K562 (cell line): ENCODE results near the gene FAM174B. TPM values are rescaled to one million over a fixed set of nuclear protein-coding genes. Genes with fewer than 3 reads are reported as not detected.

ENCODE experiments used
- ATAC-seq: fragments of 200-7000 bp; cut with Tn5 transposase; 3 replicates; pipeline ENCODE4 v1.9.1; 2020; ENCODE audit warnings: moderate library complexity
- BruUV-seq: library from RNA; stranded (reverse); fragments of 400-500 nt; replicated peaks from 2 replicates; lab custom pipeline; 2021; lab: Mats Ljungman, UMichigan
- CTCF ChIA-PET: fragments of 300-600 bp; formaldehyde crosslinking; extraction: SDS; loops from one replicate; lab custom pipeline; 2021; ENCODE audit warnings: low intra/inter-chr PET ratio; lab: Yijun Ruan, JAX
- POLR2A ChIA-PET: fragments of 300-600, 350-650 bp; sonication (Branson Sonifier 250); formaldehyde crosslinking; extraction: SDS; loops from one replicate; lab custom pipeline; 2021; ENCODE audit warnings: antibody characterized with exemption, inconsistent platforms; lab: Yijun Ruan, JAX
- DNase-seq, 4 experiments: peaks; one replicate each; pipeline versions ENCODE4 v3.0.0 to v3.0.0-alpha.2; 2011 to 2018; ENCODE audit warnings: low spot score in 3 of 4, mixed read lengths in 3 of 4; ENCODE audit errors: extremely low read depth in 1 of 4
- FAIRE-seq: peaks from 2 replicates; lab custom pipeline; 2011; peaks lifted over from hg19 to GRCh38; lab: Jason Lieb, UNC
- H2AFZ ChIP-seq: 2 replicates; pipeline ENCODE4 v1.6.0; 2011; ENCODE audit warnings: low read depth, low read length, control low read depth, inconsistent platforms
- H3K27ac ChIP-seq: fragments of 200-600 bp; 3 replicates; pipeline ENCODE4 v1.8.0; 2011; ENCODE audit warnings: low read depth, mild to moderate bottlenecking, control low read depth, inconsistent platforms, low read length, moderate library complexity, mixed read lengths; ENCODE audit errors: extremely low read depth
- H3K27me3 ChIP-seq, 2 experiments: fragments of 300-600 bp in 1 of 2; 2 replicates in 1 of 2; 3 replicates in 1 of 2; pipeline versions ENCODE4 v1.6.0 to v1.8.0; 2011; ENCODE audit warnings: inconsistent platforms in 2 of 2, low read length in 2 of 2, mild to moderate bottlenecking in 1 of 2, mixed read lengths in 1 of 2, moderate library complexity in 1 of 2; ENCODE audit not compliant: control insufficient read depth in 2 of 2, insufficient read depth in 2 of 2
- H3K36me3 ChIP-seq: fragments of 300-600 bp; 3 replicates; pipeline ENCODE4 v1.8.0; 2011; ENCODE audit warnings: mild to moderate bottlenecking, low read length, inconsistent platforms; ENCODE audit not compliant: control insufficient read depth, insufficient read depth
- H3K4me1 ChIP-seq, 2 experiments: fragments of 200-600 bp in 1 of 2; replicated peaks in 1 of 2; 2 replicates in 1 of 2; 3 replicates in 1 of 2; pipeline versions ENCODE4 v1.5.1 to v1.8.0; 2011; ENCODE audit warnings: inconsistent platforms in 2 of 2, low read length in 2 of 2, mild to moderate bottlenecking in 1 of 2, mixed read lengths in 1 of 2, moderate library complexity in 1 of 2; ENCODE audit not compliant: control insufficient read depth in 2 of 2, insufficient read depth in 2 of 2
- H3K4me2 ChIP-seq: 2 replicates; pipeline ENCODE4 v1.6.1; 2011; ENCODE audit warnings: low read length, control low read depth, inconsistent platforms, mixed read lengths; ENCODE audit not compliant: insufficient read depth
- H3K4me3 ChIP-seq: fragments of 200-600 bp; sonication (generic), shearing (Covaris generic); 2 replicates; pipeline ENCODE4 v1.5.1; 2016; ENCODE audit warnings: control low read depth, inconsistent platforms
- H3K79me2 ChIP-seq: fragments of 200-600 bp; 3 replicates; pipeline ENCODE4 v1.8.0; 2011; ENCODE audit warnings: low read length, inconsistent platforms; ENCODE audit not compliant: control insufficient read depth, insufficient read depth
- H3K9ac ChIP-seq, 2 experiments: 2 replicates each; pipeline versions ENCODE4 v1.6.0 to v1.6.1; 2011; ENCODE audit warnings: low read depth in 2 of 2, low read length in 2 of 2, control low read depth in 1 of 2, inconsistent platforms in 1 of 2, mild to moderate bottlenecking in 1 of 2, mixed read lengths in 1 of 2; ENCODE audit not compliant: insufficient read depth in 1 of 2
- H3K9me1 ChIP-seq: one replicate; pipeline ENCODE4 v1.6.0; 2011; ENCODE audit warnings: inconsistent platforms, mild to moderate bottlenecking, low read length, moderate library complexity; ENCODE audit not compliant: control insufficient read depth, insufficient read depth
- H3K9me3 ChIP-seq: replicated peaks from 2 replicates; pipeline ENCODE4 v1.5.1; 2011; ENCODE audit warnings: low read depth, low read length, inconsistent platforms; ENCODE audit not compliant: control insufficient read depth, insufficient read depth
- H4K20me1 ChIP-seq: replicated peaks from 2 replicates; pipeline ENCODE4 v1.6.1; 2011; ENCODE audit warnings: low read length, inconsistent platforms, mixed read lengths; ENCODE audit not compliant: control insufficient read depth, insufficient read depth
- BDP1 ChIP-seq: IDR thresholded peaks from 3 replicates; pipeline ENCODE4 v1.6.1; 2011; ENCODE audit not compliant: insufficient read length, insufficient read depth
- CBX8 ChIP-seq: fragments of 200-600 bp; sonication (generic); IDR thresholded peaks from 2 replicates; pipeline ENCODE4 v1.6.1; 2012; ENCODE audit warnings: borderline replicate concordance, mixed run types, low read depth, mild to moderate bottlenecking, moderate library complexity, mixed read lengths, low read length, control low read depth, inconsistent platforms; ENCODE audit not compliant: poor library complexity, severe bottlenecking; ENCODE audit errors: extremely low read depth
- CEBPB ChIP-seq: fragments of 450-650 bp; IDR thresholded peaks from 2 replicates; pipeline ENCODE4 v1.6.1; 2016; ENCODE audit warnings: missing genetic modification characterization, missing compliant biosample characterization
- CHCHD3 ChIP-seq: fragments of 250-450 bp; sonication (Bioruptor Pico); IDR thresholded peaks from 2 replicates; pipeline ENCODE4 v2.1.2; 2022; ENCODE audit warnings: mild to moderate bottlenecking
- CREBBP ChIP-seq: IDR thresholded peaks from one replicate; pipeline ENCODE4 v1.6.1; 2012; ENCODE audit warnings: low read depth, mild to moderate bottlenecking, control low read depth, inconsistent platforms, low read length
- E2F6 ChIP-seq, 2 experiments: IDR thresholded peaks; 2 replicates each; pipeline ENCODE4 v1.6.1; 2011; ENCODE audit warnings: borderline replicate concordance in 1 of 2, control low read depth in 1 of 2, low read depth in 1 of 2, low read length in 1 of 2, mild to moderate bottlenecking in 1 of 2, mixed read lengths in 1 of 2, moderate library complexity in 1 of 2; ENCODE audit not compliant: insufficient read depth in 1 of 2, insufficient read length in 1 of 2, poor library complexity in 1 of 2, severe bottlenecking in 1 of 2; ENCODE audit errors: extremely low read depth in 1 of 2
- EHMT2 ChIP-seq: fragments of 450-650 bp; IDR thresholded peaks from 2 replicates; pipeline ENCODE4 v1.6.1; 2018; ENCODE audit warnings: antibody characterized with exemption
- GTF2E2 ChIP-seq: fragments of 200-800 bp; sonication (Bioruptor generic); IDR thresholded peaks from 2 replicates; pipeline ENCODE4 v1.6.1; 2016; ENCODE audit warnings: missing genetic modification characterization, missing compliant biosample characterization
- HMGN3 ChIP-seq: IDR thresholded peaks from 2 replicates; pipeline ENCODE4 v1.6.1; 2011; ENCODE audit warnings: borderline replicate concordance, low read depth, mild to moderate bottlenecking, mixed read lengths, low read length; ENCODE audit not compliant: insufficient read length; ENCODE audit errors: extremely low read depth
- HNRNPH1 ChIP-seq: fragments of 200-400 bp; formaldehyde crosslinking; optimal IDR thresholded peaks from 2 replicates; pipeline ENCODE3; 2017; ENCODE audit warnings: low read depth, mild to moderate bottlenecking, low read length, moderate library complexity
- MECOM ChIP-seq: fragments of 250-450 bp; sonication (Bioruptor Pico); IDR thresholded peaks from 2 replicates; pipeline ENCODE4 v1.8.0; 2022; ENCODE audit warnings: inconsistent platforms
- PBX2 ChIP-seq, 2 experiments: IDR thresholded peaks in 1 of 2; conservative IDR thresholded peaks in 1 of 2; 2 replicates each; pipeline ENCODE4 v1.6.1; 2016; ENCODE audit warnings: low read depth in 2 of 2, mild to moderate bottlenecking in 1 of 2, missing compliant biosample characterization in 1 of 2, missing genetic modification characterization in 1 of 2, moderate library complexity in 1 of 2
- RHOXF2B ChIP-seq: fragments of 250-450 bp; sonication (Bioruptor Pico); conservative IDR thresholded peaks from 2 replicates; pipeline ENCODE4 v1.5.1; 2021
- THRAP3 ChIP-seq: fragments of 450-650 bp; IDR thresholded peaks from 2 replicates; pipeline ENCODE4 v1.6.1; 2016; ENCODE audit warnings: mild to moderate bottlenecking, inconsistent platforms, borderline replicate concordance
- ZBED1 ChIP-seq: IDR thresholded peaks from 2 replicates; pipeline ENCODE4 v1.6.1; 2014
- ZNF75A ChIP-seq: fragments of 450-650 bp; formaldehyde crosslinking; IDR thresholded peaks from 2 replicates; pipeline ENCODE4 v1.4.0; 2020; ENCODE audit warnings: mild to moderate bottlenecking
- WGBS: fragments of 100-300 bp; shearing (Covaris generic); methylation state at CpG from one replicate; pipeline ENCODE4 v1.1.6; 2016; ENCODE audit warnings: low coverage, mixed read lengths; ENCODE audit not compliant: insufficient coverage; ENCODE audit errors: missing lambda C conversion rate; 5-methylcytosine and 5-hydroxymethylcytosine counted together
- in situ Hi-C: fragments of 300-500 bp; cut with MboI; formaldehyde crosslinking; loops from 4 replicates; pipeline ENCODE4 v1.15.0; 2018; ENCODE audit warnings: inconsistent platforms, mixed read lengths
- intact Hi-C: fragments of 100-400 bp; cut with micrococcal nuclease; formaldehyde crosslinking; loops from 2 replicates; pipeline ENCODE4 v1.14.2; 2022
- polyA plus RNA-seq, 8 experiments: library from polyadenylated mRNA; depleted of rRNA in 4 of 8; stranded (reverse) in 5 of 8; unstranded in 3 of 8; fragments of >200 nt; fragmentation: Nextera tagmentation in 2 of 8; fragmentation: Illumina TruSeq in 1 of 8; extraction: Ambion mirVana in 2 of 8; extraction: Trizol in 1 of 8; gene quantifications; 2 replicates each; pipeline versions ENCODE4 v1.2.1 to v1.2.3, GENCODE V29; 2011 to 2014; ENCODE audit warnings: inconsistent platforms in 1 of 8, missing spikeins in 1 of 8
- total RNA-seq, 7 experiments: library from RNA; depleted of rRNA in 6 of 7; stranded (reverse); fragments of >200 nt in 6 of 7; fragmentation: Illumina TruSeq in 2 of 7; extraction: Trizol in 2 of 7; gene quantifications; 2 replicates each; pipeline versions ENCODE4 v1.2.1 to v1.2.3, GENCODE V29; 2011 to 2021; ENCODE audit warnings: low replicate concordance in 1 of 7

FAM174B gene
- total and polyA plus RNA-seq, 9 of the 15 experiments (the other 6 are each of a cell fraction or from before 2014, with no cell fraction given) = 0.39 to 2.7 (median 1.9) TPM; not detected in 1

- TF ChIP-seq PBX2 (CRISPR knock-in tag; IDR thresholded peaks at IDR 0.05; ENCODE audit: low read depth) (no peak), PBX2 (tag; conservative IDR thresholded peaks at IDR 0.05; ENCODE audit: low read depth) (no peak), ZNF75A (CRISPR knock-in tag) (no peak), ZBED1 (no peak)
Observed at GRCh38 chr15:92650966-92651365, 4.6 kb downstream of the FAM174B start (continued).

- no peaks in the 10 kb centered on the region for H3K79me2 ChIP-seq
- in situ Hi-C loops = no loop called here
- DNase-seq (no peak), ATAC-seq (no peak), FAIRE-seq (no peak)
- H3K4me3 ChIP-seq = no peak overlapping the region
- peaks cover 15 to 42% of the 10 kb centered on the region in 2 experiments for H3K27me3 ChIP-seq
- H3K9me1 ChIP-seq = no peaks in the 10 kb centered on the region
- intact Hi-C loops = no loop called here
- H3K9me3 ChIP-seq = peaks cover 3% of the 10 kb centered on the region; the same call in 1 of the 2 replicates
- no peak overlapping the region for H2AFZ ChIP-seq
- no peaks in the 10 kb centered on the region for H3K36me3 ChIP-seq
- no peaks in the 10 kb centered on the region; the same call in 1 of the 2 replicates for H4K20me1 ChIP-seq
- no peak overlapping the region for H3K9ac ChIP-seq
- 0% methylated on average over 7 of the region's 9 CpGs for WGBS
- H3K27ac ChIP-seq = no peak overlapping the region
- no TSS peak for BruUV-seq
- no peak overlapping the region for H3K4me2 ChIP-seq
- CTCF ChIA-PET = no interaction called here
- H3K4me1 ChIP-seq = peaks cover 2 to 3% of the 10 kb centered on the region in 2 experiments; a peak in 3 of 5 replicates
- POLR2A ChIA-PET = no interaction called here
- TF ChIP-seq E2F6 (IDR thresholded peaks at IDR 0.05; ENCODE audit: borderline replicate concordance in 1 of 2, extremely low read depth in 1 of 2, insufficient read depth in 1 of 2, insufficient read length in 1 of 2, low read depth in 1 of 2, low read length in 1 of 2, poor library complexity in 1 of 2, severe bottlenecking in 1 of 2) = no peak
- TF ChIP-seq GTF2E2 (tag) = no peak
- no peak for TF ChIP-seq HMGN3
- TF ChIP-seq CBX8 = no peak
- no peak for TF ChIP-seq CHCHD3 (CRISPR knock-in tag)
- no peak for TF ChIP-seq CEBPB (tag)
- no peak for TF ChIP-seq EHMT2
- no peak for TF ChIP-seq HNRNPH1
- no peak for TF ChIP-seq CREBBP
- TF ChIP-seq BDP1 = no peak
- TF ChIP-seq RHOXF2B = no peak
- no peak for TF ChIP-seq THRAP3
- TF ChIP-seq MECOM (CRISPR knock-in tag) = no peak
Observed at GRCh38 chr15:92650256-92650655, 5.3 kb downstream of the FAM174B start.
